Pancreas (tissue), 10 donors: ENCODE results near the gene USP14. TPM values are rescaled to one million over a fixed set of nuclear protein-coding genes. Genes with fewer than 3 reads are reported as not detected.

Source experiments
- ATAC-seq, 4 donors: fragments of 200-7000 bp; cut with Tn5 transposase; one replicate each; pipeline versions ENCODE4 v1.8.0 to v1.9.1; 2020; ENCODE audit warnings: mild to moderate bottlenecking in 4 of 4, moderate library complexity in 4 of 4
- DNase-seq, 6 donors: peaks; one replicate each; pipeline ENCODE4 v3.0.0-alpha.2; 2020
- FAIRE-seq: peaks from 2 replicates; lab custom pipeline; 2012; peaks lifted over from hg19 to GRCh38; lab: Jason Lieb, UNC
- H3K27ac ChIP-seq, 4 donors: fragments of 200-600 bp; sonication (generic); 1 replicate in 3 of 4; 2 replicates in 1 of 4; pipeline versions ENCODE4 v1.5.0 to v1.8.0; 2020
- H3K27me3 ChIP-seq, 4 donors: fragments of 200-600 bp; one replicate each; pipeline ENCODE4 v1.8.0; 2021
- H3K36me3 ChIP-seq, 3 donors: fragments of 200-600 bp; sonication (generic) in 1 of 3; one replicate each; pipeline versions ENCODE4 v1.5.0 to v1.8.0; 2020 to 2021
- H3K4me1 ChIP-seq, 3 donors: fragments of 200-600 bp; one replicate each; pipeline ENCODE4 v1.8.0; 2021
- H3K4me3 ChIP-seq, 4 donors: fragments of 200-600 bp; sonication (generic) in 2 of 4; one replicate each; pipeline versions ENCODE4 v1.5.0 to v1.8.0; 2020 to 2021
- H3K9me3 ChIP-seq, 4 donors: fragments of 200-600 bp; one replicate each; pipeline ENCODE4 v1.8.0; 2021
- WGBS, 2 donors: extraction: QIAGEN DNeasy Blood & Tissue Kit; methylation state at CpG; one replicate each; pipeline ENCODE4 v1.1.7; 2013; 5-methylcytosine and 5-hydroxymethylcytosine counted together
- intact Hi-C, 3 donors: fragments of 100-400 bp; cut with DNase I; formaldehyde crosslinking; loops; one replicate each; pipeline versions ENCODE4 v1.11.1 to v1.14.2; 2022
- polyA plus RNA-seq, 2 donors: library from polyadenylated mRNA; stranded (reverse); fragments of 200-250 nt; gene quantifications; one replicate each; pipeline ENCODE4 v1.2.3, GENCODE V29; 2013
- total RNA-seq, 6 donors: library from RNA; stranded (reverse); fragmentation: NEBNext Ultra II Directional in 4 of 6; extraction: Animal tissue kit (Norgen Biotek cat#: 25700) in 4 of 6; gene quantifications; one replicate each; pipeline versions ENCODE4 v1.2.1 to v1.2.4, GENCODE V29; 2021 to 2023
- TF ChIP-seq, protein P1 (sequence below), 4 donors: fragments of 200-600 bp; sonication (generic) in 3 of 4; IDR thresholded peaks; one replicate each; pipeline versions ENCODE4 v1.5.0 to v1.8.0; 2021; ENCODE audit warnings: antibody characterized with exemption in 4 of 4
- donor health status: healthy with polysubstance abuse.
- donor health status: DM: no; HTN: no; CAD: no; lungs with moderate emphysema.
- donor health status: DM: no; HTN: no; CAD: no.
- donor health status: control.
- donor health status: control.
- donor health status: Bipolar disorder and iron deficiency.
- donor health status: DM: yes; HTN: yes; CAD: no.
- donor health status: DM: no; HTN: no; CAD: no.
- donor health status: DM: no; HTN: no; CAD: no.
- donor health status: DM: yes; HTN: yes; CAD: no.

Gene USP14
- total and polyA plus RNA-seq, 8 donors, result 6.8 to 21.4 (median 15.5) TPM

DNA sequence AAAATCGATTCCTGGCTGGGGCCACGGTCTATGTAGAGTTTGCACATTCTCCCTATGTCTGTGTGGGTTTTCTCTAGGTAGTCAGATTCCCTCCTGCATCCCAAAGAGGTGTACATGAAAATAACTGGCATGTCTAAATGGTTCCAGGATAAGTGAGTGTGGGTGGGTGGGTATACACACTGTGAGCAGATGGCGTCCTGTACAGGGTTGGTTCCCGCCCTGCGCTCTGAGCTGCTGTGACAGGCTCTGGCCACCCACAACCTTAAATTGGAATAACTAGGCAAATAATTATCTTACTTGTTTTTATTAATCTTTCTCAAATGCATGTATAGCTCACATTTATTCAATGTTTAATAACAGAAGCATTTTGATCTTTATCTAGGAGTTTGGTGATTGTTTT, 93.2 kb downstream of the USP14 start:
- Histone ChIP-seq H3K27me3 (no peaks in the 10 kb centered on the region), H3K4me1 (no peaks in the 10 kb centered on the region), H3K36me3 (peaks cover 0 to 60% (median 13%) of the 10 kb centered on the region in 3 donors), H3K27ac (no peak overlapping the region), H3K4me3 (no peak overlapping the region), H3K9me3 (no peaks in the 10 kb centered on the region)
- 94 to 96% methylated on average over 5 of the region's 5 CpGs for WGBS, 2 donors
- DNase-seq (no peak), ATAC-seq (no peak), FAIRE-seq (no peak)
- TF ChIP-seq, protein P1, sequence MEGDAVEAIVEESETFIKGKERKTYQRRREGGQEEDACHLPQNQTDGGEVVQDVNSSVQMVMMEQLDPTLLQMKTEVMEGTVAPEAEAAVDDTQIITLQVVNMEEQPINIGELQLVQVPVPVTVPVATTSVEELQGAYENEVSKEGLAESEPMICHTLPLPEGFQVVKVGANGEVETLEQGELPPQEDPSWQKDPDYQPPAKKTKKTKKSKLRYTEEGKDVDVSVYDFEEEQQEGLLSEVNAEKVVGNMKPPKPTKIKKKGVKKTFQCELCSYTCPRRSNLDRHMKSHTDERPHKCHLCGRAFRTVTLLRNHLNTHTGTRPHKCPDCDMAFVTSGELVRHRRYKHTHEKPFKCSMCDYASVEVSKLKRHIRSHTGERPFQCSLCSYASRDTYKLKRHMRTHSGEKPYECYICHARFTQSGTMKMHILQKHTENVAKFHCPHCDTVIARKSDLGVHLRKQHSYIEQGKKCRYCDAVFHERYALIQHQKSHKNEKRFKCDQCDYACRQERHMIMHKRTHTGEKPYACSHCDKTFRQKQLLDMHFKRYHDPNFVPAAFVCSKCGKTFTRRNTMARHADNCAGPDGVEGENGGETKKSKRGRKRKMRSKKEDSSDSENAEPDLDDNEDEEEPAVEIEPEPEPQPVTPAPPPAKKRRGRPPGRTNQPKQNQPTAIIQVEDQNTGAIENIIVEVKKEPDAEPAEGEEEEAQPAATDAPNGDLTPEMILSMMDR (IDR thresholded peaks at IDR 0.05), result no peak
- intact Hi-C loops, result no loop called here

DNA sequence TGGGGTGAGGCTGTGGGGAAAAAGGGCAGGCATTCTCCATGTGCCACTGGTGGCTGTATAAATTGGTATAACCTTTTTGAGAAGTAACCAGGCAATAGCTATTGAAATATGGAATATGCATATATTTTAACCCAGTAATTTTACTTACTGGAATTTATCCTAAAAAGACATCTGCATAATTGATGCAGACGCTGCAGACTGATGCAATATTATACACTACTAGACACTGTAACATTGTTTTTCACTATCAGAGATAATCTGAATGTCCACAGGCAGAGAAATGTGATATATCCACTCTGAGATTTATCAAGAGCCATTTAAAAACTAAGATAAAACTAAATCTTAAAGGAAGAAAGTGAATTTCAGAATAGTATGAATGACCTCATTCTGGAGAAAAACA, 94.8 kb downstream of the USP14 start:
- intact Hi-C loops, result no loop called here
- TF ChIP-seq, protein P1 (IDR thresholded peaks at IDR 0.05), result no peak
- WGBS, 2 donors, result 82 to 89% methylated on average over 1 of the region's 1 CpG
- H3K4me3 ChIP-seq, result no peak overlapping the region
- no peak overlapping the region for H3K27ac ChIP-seq
- H3K9me3 ChIP-seq, result no peaks in the 10 kb centered on the region
- DNase-seq (no peak), FAIRE-seq (no peak), ATAC-seq (no peak)
- no peaks in the 10 kb centered on the region for H3K4me1 ChIP-seq
- no peaks in the 10 kb centered on the region for H3K27me3 ChIP-seq
- H3K36me3 ChIP-seq, result peaks cover 0 to 51% (median 13%) of the 10 kb centered on the region in 3 donors

DNA sequence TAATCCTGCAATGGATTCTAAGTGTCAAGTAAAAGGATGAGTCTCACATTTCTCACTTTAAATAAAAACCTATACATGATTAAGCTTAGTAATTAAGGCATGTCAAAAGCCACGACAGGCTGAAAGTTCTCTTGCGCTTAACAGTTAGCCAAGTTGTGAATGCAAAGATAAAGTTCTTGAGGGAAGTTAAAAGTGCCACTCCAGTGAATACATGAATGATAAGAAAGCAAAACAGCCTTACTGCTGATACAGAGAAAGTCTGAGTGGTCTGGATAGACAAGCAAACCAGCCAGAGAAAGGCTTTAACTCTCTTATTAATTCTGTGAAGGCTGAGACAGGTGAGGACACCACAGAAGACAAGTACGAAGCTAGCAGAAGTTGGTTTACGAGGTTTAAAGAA, 96.8 kb downstream of the USP14 start:
- Histone ChIP-seq H3K27me3 (no peaks in the 10 kb centered on the region), H3K4me3 (no peak overlapping the region), H3K27ac (no peak overlapping the region), H3K36me3 (peaks cover 0 to 50% (median 13%) of the 10 kb centered on the region in 3 donors), H3K4me1 (no peaks in the 10 kb centered on the region), H3K9me3 (no peaks in the 10 kb centered on the region)
- DNase-seq (no peak), ATAC-seq (no peak), FAIRE-seq (no peak)
- TF ChIP-seq, protein P1 (IDR thresholded peaks at IDR 0.05), result no peak
- intact Hi-C loops, result no loop called here
- 85 to 88% methylated on average over 4 of the region's 4 CpGs for WGBS, 2 donors

DNA sequence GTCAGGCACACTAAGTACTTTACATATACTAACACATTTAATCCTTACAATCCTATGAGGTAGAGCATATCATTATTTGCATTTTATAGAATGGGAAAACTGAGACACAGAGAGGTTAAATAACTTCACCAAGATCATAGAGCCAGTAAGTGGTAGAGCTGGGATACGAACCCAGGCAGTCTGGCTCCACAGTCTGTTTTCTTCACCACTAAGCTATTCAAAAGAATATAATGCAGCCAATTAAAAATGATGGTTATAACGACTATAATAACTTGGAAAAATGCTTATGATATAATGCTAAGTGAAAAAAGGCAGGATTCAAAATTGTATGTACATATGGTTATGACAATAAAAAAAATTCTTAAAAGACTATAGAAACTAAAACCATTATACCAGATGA, 102.2 kb downstream of the USP14 start:
- TF ChIP-seq, protein P1 (IDR thresholded peaks at IDR 0.05), result no peak
- intact Hi-C loops, result no loop called here
- H3K27ac ChIP-seq, result no peak overlapping the region
- H3K36me3 ChIP-seq, result peaks cover 0 to 46% (median 0%) of the 10 kb centered on the region in 3 donors
- no peaks in the 10 kb centered on the region for H3K4me1 ChIP-seq
- 82% methylated on average over 2 of the region's 2 CpGs for WGBS, 2 donors
- no peaks in the 10 kb centered on the region for H3K9me3 ChIP-seq
- no peak overlapping the region for H3K4me3 ChIP-seq
- no peak for FAIRE-seq
- no peak for DNase-seq
- no peaks in the 10 kb centered on the region for H3K27me3 ChIP-seq
- no peak for ATAC-seq

DNA sequence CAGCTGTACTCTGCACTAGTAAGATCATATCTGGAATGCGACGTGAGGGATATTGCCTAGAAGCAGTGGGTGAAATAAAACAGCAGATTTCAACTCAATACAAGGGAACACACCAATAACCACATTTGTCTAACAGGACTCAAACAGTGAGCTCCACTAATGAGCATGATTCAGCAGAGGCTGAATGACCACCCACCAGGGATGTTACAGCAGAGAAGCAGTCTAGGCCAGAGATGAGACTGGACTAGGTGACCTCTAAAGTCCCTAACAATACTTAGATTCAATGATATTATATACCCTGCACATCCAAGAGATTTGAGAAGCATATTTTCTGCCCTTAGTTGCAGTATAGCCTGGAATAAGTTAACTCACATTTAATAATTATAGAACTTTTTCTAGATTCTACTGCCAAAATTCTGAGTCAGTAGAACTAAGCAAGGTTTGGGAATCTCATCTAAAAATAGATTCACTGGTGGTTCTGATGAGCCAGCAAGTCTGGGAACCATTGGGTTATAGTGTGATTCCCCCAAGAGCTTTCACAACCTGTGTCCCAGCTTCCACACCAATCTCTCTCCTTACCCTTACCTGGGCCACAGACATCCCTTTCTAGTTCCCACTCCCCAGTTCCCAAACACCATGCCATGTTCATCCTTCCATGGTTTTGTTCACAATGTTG, 103.2 kb downstream of the USP14 start:
- TF ChIP-seq, protein P1 (IDR thresholded peaks at IDR 0.05), result no peak
- ATAC-seq (no peak), FAIRE-seq (no peak), DNase-seq (no peak)
- Histone ChIP-seq H3K4me3 (no peak overlapping the region), H3K27me3 (no peaks in the 10 kb centered on the region), H3K4me1 (peaks cover 0 to 1% (median 0%) of the 10 kb centered on the region in 3 donors), H3K9me3 (no peaks in the 10 kb centered on the region), H3K27ac (no peak overlapping the region), H3K36me3 (peaks cover 0 to 36% (median 0%) of the 10 kb centered on the region in 3 donors)
- intact Hi-C loops, result no loop called here
- 93 to 96% methylated on average over 2 of the region's 2 CpGs for WGBS, 2 donors
